Measurements from ENCODE around the gene NKX2-2.

NKX2-2 gene

DNA sequence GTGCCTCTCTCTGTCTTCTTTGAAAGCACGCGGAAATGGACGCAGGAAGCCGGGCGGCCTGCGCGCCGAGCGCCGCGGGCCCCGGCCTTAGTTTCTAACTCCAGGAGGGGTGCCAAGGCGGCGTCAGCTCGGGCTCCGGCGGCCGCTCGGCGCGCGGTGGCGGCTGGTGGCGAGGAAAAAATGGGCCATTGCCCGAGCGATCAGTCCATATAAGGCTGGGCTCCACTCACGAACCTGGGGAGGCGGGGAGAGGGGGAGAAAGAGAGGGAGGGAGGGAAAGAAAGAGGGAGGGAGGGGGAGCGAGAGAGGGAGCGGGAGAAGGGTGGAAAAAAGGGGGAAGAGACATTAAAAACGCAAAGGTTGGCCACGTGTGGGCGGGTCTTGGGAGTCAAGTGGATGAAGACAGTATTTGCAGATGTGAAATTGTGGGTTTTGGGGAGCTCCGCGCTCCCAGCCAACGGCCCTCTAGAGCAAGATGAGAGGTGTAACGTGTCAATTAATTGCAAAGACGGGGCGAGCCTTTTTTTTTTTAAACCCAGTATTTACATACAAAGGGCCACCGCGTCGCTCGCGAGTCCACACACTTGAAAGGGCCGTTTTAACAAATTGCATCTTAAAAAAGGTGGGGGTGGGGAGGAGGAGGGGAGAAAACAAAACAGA is at the start of gene NKX2-2:
Gene NKX2-2, minus strand, starts transcription at position 184 of the 660 bp plus-strand sequence. CDS start 395 bp downstream, outside the sequence.
- no peak for DNase-seq (ENCODE audit: low spot score)

- DNase-seq (ENCODE audit: low spot score) = no peak
Measured at GRCh38 chr20:21562656-21563055, 48.8 kb upstream of the NKX2-2 start.

GRCh38 chr20:21559305-21559704 is 45.4 kb upstream of the NKX2-2 start:
- DNase-seq (ENCODE audit: low spot score) = peak; percentile 24

DNA sequence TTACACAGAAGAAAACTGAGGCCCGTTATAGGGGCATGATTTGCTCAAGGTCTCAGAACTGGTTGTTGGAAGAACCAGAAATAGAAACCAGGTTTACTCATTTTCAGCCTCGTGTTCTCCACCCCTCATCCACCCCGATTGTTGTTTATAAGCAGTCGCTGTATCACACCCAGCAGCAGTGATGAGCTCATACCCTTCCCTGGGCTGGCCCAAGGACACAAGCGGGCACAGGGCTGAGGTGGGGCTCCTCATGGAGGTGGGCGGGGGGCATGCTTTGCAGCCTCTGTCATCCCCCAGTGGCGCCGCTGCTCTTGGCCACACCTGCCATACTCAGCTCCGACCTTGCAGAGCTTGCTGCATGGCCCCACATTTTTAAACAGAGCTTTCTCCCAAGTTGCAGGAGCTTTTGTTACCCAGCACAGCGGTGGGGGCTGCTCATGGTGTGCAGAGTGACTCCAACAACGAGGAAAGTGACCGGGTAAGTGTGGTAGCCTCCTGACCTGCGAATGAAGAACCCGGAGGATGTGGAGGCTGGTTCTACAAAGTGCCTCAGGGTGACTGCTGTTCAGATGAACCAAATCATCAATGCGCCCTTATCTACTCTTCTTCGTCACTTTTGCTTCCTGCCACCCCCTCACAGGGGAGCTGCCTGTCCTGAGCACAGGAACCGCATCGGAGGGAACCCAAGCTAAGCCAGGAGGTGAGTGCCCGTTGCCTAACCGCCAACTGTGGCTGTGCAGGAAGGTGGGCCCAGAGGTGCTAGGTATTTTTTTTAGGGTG is 43.6 kb upstream of the NKX2-2 start:
- DNase-seq (ENCODE audit: low spot score) = peak; percentile 65

DNA sequence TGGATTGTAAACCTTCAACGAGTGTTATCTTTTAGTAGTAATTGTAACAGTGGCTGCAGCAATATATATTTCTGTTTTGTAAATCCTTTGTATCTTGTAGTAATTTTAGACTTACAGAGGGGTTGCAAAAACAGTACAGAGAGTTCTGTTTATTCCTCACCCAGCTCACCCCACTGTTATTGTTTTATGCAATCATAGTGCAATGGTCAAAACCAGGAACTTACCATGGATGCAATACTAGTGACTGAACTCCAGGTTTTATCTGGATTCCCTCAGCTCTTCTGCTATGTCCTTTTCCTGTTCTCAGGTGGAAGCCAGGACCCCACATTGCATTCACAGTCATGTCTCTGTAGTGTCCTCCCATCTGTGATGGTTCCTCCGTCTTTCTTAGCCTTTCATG is 42.5 kb upstream of the NKX2-2 start:
- DNase-seq (ENCODE audit: low spot score) = no peak

DNA sequence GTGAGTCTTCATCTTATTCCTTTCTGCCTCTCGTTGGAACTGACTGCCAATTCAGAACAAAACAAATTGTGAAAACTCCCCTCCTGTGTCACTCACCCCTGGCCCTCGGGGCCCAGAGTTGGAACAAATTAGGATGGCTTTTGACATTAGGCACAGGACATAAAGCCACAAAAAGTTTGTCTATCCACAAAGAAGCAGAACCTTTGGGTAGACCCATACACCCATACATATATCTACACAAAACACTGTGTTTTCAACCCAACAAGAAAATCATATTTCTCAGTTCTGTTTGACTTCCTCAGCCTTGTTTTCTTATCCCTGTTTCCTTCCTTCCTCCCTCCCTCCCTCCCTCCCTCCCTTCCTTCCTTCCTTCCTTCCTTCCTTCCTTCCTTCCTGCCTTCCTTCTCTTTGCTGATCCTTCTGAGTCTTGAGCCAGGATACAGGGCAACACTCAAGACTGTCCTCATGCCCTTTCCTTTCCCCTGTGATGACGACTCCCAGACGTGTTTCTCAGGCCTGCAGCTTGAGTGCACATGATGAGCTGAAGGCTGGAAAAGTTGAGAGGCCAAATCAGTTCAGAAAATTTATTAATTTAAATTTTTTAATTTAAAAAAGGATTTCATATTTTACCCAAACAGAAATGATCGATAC is 41.7 kb upstream of the NKX2-2 start:
- DNase-seq (ENCODE audit: low spot score) = no peak

DNA sequence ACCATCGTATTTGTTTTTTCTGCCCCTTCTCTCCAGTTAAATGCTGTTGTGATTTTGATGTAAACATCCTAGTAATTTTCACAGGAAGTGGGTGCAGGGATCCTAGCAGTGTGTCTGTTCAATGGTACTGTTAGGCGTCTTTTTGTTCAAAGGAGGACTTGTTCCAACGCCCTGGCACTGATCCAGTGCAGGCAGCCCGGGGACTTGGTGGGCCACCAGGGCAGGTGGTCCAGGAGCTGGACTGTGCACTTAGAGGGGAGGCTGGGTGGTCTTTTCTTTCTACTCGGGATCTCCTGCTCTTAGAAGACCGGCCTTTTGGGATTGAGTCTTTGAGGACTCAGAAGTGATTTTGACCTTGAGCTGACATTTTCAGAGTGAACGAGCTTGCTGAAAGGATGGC is 41.1 kb upstream of the NKX2-2 start:
- DNase-seq (ENCODE audit: low spot score) = no peak

GRCh38 chr20:21554376-21554890 is 40.6 kb upstream of the NKX2-2 start:
- DNase-seq (ENCODE audit: low spot score) = no peak

- no peak for DNase-seq (ENCODE audit: low spot score)
Measured at GRCh38 chr20:21550587-21550986, 36.7 kb upstream of the NKX2-2 start.

- DNase-seq (ENCODE audit: low spot score) = peak; percentile 71
Measured at GRCh38 chr20:21548390-21549035, 34.6 kb upstream of the NKX2-2 start.

DNA sequence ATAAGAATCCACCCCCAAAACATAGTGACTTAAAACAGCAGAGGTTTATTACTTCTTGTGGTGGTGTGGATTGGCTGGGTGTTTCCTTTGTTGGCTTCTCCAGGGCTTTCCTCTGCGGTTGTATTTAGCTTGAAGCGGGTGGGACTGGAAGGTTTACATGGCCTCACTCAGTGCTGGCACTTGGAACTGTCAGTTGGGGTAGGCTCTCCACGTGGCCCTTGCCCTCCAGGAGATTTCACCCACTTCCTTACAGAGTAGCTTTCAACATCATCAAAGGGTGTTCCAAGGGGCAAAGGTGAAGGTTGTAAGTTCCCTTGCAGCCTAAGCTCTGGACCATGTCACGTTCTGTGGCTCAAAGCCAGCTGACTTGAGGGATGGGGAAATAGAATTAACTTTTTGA is 32.5 kb upstream of the NKX2-2 start:
- no peak for DNase-seq (ENCODE audit: low spot score)

GRCh38 chr20:21539512-21539911 is 25.6 kb upstream of the NKX2-2 start:
- no peak for DNase-seq (ENCODE audit: low spot score)

GRCh38 chr20:21534886-21535285 is 21.0 kb upstream of the NKX2-2 start:
- DNase-seq (ENCODE audit: low spot score) = no peak

DNA sequence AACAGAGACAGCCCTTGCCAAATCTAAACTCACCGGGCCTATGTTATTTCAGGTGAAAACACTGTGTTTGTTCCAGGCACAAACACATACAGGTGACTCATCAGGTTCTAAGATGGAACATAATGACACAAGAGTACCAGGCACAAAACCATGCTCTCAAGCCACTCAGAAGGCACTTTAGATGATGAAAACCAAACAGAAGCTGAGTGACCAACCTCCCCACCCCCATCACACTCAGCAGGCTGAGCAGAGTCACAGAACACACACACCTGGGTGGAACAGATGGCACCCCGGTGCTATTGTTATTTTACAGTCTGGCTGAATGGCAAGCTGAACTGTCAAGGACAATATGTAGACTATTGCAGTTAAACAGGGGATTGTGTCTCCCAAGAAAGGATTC is 20.6 kb upstream of the NKX2-2 start:
- no peak for DNase-seq (ENCODE audit: low spot score)

- DNase-seq (ENCODE audit: low spot score) = peak; percentile 31
Measured at GRCh38 chr20:21529863-21530262, 16.0 kb upstream of the NKX2-2 start.

DNA sequence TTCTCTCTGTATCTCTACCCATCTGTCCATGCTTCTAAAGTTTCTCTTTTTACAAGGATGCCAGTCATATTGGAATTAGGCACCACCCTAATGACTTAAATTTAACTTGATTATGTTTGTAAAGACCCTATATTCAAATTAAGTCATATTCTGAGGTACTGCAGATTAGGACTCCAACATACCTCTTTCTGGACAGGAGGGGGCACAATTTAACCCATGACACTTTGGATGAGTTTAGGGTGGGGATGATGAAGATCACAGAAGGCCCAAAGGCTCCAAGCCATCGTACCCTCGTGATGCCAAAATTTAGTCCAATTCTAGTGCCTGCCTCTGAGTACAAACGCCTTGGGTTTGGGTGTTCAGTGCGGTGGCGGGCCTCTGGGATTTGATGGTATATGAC is 15.0 kb upstream of the NKX2-2 start:
- no peak for DNase-seq (ENCODE audit: low spot score)

- no peak for DNase-seq (ENCODE audit: low spot score)
Measured at GRCh38 chr20:21527908-21528307, 14.0 kb upstream of the NKX2-2 start.

DNA sequence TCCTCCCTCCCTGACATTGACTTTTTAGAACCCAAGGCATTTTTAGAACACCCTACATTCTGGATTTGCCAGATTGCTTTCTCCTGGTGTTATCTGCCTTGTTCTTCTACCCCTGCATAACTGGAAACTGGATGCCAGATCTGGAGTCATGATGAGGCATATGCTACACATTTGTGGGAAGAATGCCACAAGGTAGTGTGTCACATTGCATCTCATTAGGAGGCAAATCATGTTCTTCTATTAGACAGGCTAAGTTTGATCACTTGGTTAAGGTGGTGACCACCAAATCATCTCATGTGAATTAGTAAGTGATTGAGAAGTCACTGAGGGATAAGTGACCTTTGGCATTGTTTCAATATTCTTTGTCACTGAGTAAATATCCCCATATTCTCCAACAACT is 12.9 kb upstream of the NKX2-2 start:
- no peak for DNase-seq (ENCODE audit: low spot score)

DNA sequence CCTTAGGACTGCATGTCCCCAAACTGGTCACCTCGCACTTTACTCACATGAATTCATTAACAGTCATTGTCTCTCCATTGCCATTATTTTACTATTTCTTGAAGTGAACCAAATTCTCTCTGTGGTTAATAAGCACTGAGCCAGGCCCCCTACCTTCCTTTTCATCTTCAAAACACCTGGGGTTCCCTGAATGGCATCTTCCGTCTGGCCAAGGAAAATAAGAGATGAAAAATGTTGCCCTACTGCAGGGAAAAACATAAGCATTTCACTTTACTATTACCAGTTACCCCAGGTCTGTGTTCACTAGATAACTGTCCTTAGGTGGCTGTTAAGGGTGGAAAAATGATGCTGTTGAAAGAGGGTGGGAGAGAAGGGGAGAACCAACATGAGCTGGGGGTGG is 10.0 kb upstream of the NKX2-2 start:
- no peak for DNase-seq (ENCODE audit: low spot score)

- DNase-seq (ENCODE audit: low spot score) = no peak
Measured at GRCh38 chr20:21523281-21523868, 9.5 kb upstream of the NKX2-2 start.

GRCh38 chr20:21522481-21523280 is 8.8 kb upstream of the NKX2-2 start:
- no peak for DNase-seq (ENCODE audit: low spot score)
